COLO668 (cell line): Measurements from ENCODE around the gene ZNF22.
A peak's percentile ranks its signal among the peaks of the same experiment; 100 is the strongest.

Source experiments
- DNase-seq: peaks from one replicate; lab custom pipeline; 2025; ENCODE audit not compliant: unreplicated experiment; lab: John Stamatoyannopoulos, UW

The ZNF22 gene

GRCh38 chr10:44963772-44964633 lies 36.7 kb upstream of the ZNF22 start:
- DNase-seq = peak; percentile 25

- no peak for DNase-seq
These were observed 35.6 kb upstream of the ZNF22 start for GRCh38 chr10:44965104-44965503.

GRCh38 chr10:44965651-44966097 lies 35.0 kb upstream of the ZNF22 start:
- DNase-seq = no peak

GRCh38 chr10:44966129-44966815 lies 34.5 kb upstream of the ZNF22 start:
- no peak for DNase-seq

- DNase-seq = no peak
These were observed 33.8 kb upstream of the ZNF22 start for GRCh38 chr10:44966816-44967509.

- no peak for DNase-seq
These were observed 33.1 kb upstream of the ZNF22 start for GRCh38 chr10:44967616-44968015.

GRCh38 chr10:44968091-44968490 lies 32.6 kb upstream of the ZNF22 start:
- no peak for DNase-seq

GRCh38 chr10:44968500-44969400 lies 32.0 kb upstream of the ZNF22 start:
- DNase-seq = no peak

- DNase-seq = no peak
These were observed 30.9 kb upstream of the ZNF22 start for GRCh38 chr10:44969854-44970253.

GRCh38 chr10:44970812-44971395 lies 29.8 kb upstream of the ZNF22 start:
- no peak for DNase-seq

GRCh38 chr10:44971434-44971833 lies 29.3 kb upstream of the ZNF22 start:
- DNase-seq = no peak

GRCh38 chr10:44971935-44972757 lies 28.6 kb upstream of the ZNF22 start:
- DNase-seq = no peak

GRCh38 chr10:44972874-44973306 lies 27.8 kb upstream of the ZNF22 start:
- no peak for DNase-seq

- peak; percentile 73 for DNase-seq
These were observed 27.2 kb upstream of the ZNF22 start for GRCh38 chr10:44973323-44974081.

- no peak for DNase-seq
These were observed 26.6 kb upstream of the ZNF22 start for GRCh38 chr10:44974082-44974627.

- peak; percentile 59 for DNase-seq
These were observed 25.9 kb upstream of the ZNF22 start for GRCh38 chr10:44974628-44975430.
